HEK293T (cell line): ENCODE measurements around the gene PLCB1.

ENCODE experiments used
- ARNT ChIP-seq: fragments of 450-650 bp; IDR thresholded peaks from 2 replicates; pipeline ENCODE4 v1.6.1; 2017; ENCODE audit warnings: mild to moderate bottlenecking
- BHLHE40 ChIP-seq: fragments of 450-650 bp; IDR thresholded peaks from 2 replicates; pipeline ENCODE4 v1.6.1; 2016; ENCODE audit warnings: mild to moderate bottlenecking, moderate library complexity, borderline replicate concordance
- CTBP1 ChIP-seq: fragments of 450-650 bp; IDR thresholded peaks from 2 replicates; pipeline ENCODE4 v1.6.1; 2016; ENCODE audit warnings: borderline replicate concordance
- ELF4 ChIP-seq: fragments of 450-650 bp; IDR thresholded peaks from 2 replicates; pipeline ENCODE4 v1.6.1; 2017; ENCODE audit warnings: antibody characterized with exemption
- FOXK2 ChIP-seq: fragments of 450-650 bp; IDR thresholded peaks from 2 replicates; pipeline ENCODE4 v1.6.1; 2016; ENCODE audit warnings: mild to moderate bottlenecking
- FOXM1 ChIP-seq: fragments of 450-650 bp; IDR thresholded peaks from 2 replicates; pipeline ENCODE4 v1.6.1; 2017; ENCODE audit warnings: mild to moderate bottlenecking, borderline replicate concordance
- HDGF ChIP-seq: fragments of 450-650 bp; IDR thresholded peaks from 2 replicates; pipeline ENCODE4 v1.6.1; 2017; ENCODE audit warnings: antibody characterized with exemption, borderline replicate concordance
- LEF1 ChIP-seq: fragments of 450-650 bp; IDR thresholded peaks from 2 replicates; pipeline ENCODE4 v1.6.1; 2017; ENCODE audit warnings: mild to moderate bottlenecking, borderline replicate concordance
- NFRKB ChIP-seq: fragments of 450-650 bp; IDR thresholded peaks from 2 replicates; pipeline ENCODE4 v1.6.1; 2016; ENCODE audit warnings: mild to moderate bottlenecking, moderate library complexity
- SP1 ChIP-seq: fragments of 450-650 bp; IDR thresholded peaks from 2 replicates; pipeline ENCODE4 v1.6.1; 2017
- SUZ12 ChIP-seq: fragments of 450-650 bp; IDR thresholded peaks from 2 replicates; pipeline ENCODE4 v1.6.1; 2016; ENCODE audit warnings: mild to moderate bottlenecking
- ZNF384 ChIP-seq: fragments of 450-650 bp; IDR thresholded peaks from 2 replicates; pipeline ENCODE4 v1.6.1; 2016
- TF ChIP-seq, protein P1 (sequence below): fragments of 450-650 bp; IDR thresholded peaks from 2 replicates; pipeline ENCODE4 v1.6.1; 2016

DNA sequence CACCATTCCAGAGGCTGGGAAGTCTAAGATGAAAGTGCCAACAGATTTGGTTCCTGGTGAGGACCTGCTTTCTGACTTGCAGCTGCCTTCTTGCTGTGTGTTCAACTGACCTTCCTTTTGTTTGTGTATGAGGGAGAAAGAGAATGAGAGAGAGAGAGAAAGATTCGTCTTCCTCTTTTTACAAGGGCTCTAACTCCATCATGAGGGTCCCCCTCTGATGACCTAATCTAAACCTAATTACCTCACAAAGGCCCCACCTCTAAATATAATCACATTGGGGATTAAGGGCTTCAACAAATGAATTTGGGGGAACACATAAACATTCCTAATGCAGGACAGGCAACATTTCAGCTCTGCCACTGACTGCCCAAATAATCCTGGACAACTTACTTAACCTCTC is 130.7 kb downstream of the PLCB1 start:
- TF ChIP-seq BHLHE40: no peak
- TF ChIP-seq, protein P1, sequence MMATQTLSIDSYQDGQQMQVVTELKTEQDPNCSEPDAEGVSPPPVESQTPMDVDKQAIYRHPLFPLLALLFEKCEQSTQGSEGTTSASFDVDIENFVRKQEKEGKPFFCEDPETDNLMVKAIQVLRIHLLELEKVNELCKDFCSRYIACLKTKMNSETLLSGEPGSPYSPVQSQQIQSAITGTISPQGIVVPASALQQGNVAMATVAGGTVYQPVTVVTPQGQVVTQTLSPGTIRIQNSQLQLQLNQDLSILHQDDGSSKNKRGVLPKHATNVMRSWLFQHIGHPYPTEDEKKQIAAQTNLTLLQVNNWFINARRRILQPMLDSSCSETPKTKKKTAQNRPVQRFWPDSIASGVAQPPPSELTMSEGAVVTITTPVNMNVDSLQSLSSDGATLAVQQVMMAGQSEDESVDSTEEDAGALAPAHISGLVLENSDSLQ: no peak
- no peak for TF ChIP-seq FOXK2
- TF ChIP-seq LEF1: no peak
- no peak for TF ChIP-seq FOXM1
- TF ChIP-seq ZNF384: no peak
- TF ChIP-seq SUZ12: no peak
- no peak for TF ChIP-seq CTBP1
- TF ChIP-seq HDGF: no peak
- TF ChIP-seq SP1: no peak
- TF ChIP-seq ELF4: no peak
- no peak for TF ChIP-seq NFRKB
- TF ChIP-seq ARNT: no peak
